ELR (cell line): ENCODE measurements around the gene ANKRD11.
"Not testable (repeated sequence)": the region's sequence is repeated elsewhere in the genome, so short reads cannot be mapped to it uniquely, and the experiment has no call there.

Experiments
- DNase-seq: peaks from one replicate; pipeline ENCODE4 v3.0.0-alpha.2; 2015; ENCODE audit warnings: low read depth

The ANKRD11 gene

DNA sequence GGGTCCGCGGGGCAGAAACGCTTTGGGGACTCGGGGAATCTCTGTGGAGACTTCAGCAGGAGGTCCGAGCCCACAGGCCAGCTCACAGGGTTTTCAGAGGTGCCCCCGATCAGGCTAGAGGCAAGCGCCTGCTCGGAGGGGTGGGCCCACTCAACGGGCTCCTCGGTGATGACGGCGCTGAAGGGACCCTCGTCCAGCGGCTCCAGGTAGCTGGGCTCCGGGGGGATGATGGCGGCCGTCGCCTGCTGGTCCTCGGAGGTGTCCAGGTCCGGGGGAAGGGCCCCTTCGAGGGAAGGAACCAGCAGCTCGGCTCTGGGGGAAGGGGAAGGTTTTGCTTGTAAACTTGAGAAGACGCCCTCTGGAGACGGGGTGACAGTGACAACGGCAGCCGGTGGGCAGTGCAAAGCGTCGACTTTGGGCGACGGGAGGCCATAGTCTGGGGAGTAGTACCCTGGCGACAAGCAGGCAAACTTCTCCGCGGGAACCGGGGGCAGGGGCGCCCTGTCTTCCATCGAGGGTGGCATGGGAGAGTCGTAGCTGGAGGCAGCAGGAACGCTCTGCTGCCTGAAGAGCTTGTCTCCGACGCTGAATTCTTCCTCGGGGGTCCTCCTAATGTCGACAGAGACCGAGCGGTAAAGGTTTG, 209.7 kb downstream of the ANKRD11 start:
- DNase-seq, result no peak

GRCh38 chr16:89279666-89280481, 210.5 kb downstream of the ANKRD11 start:
- DNase-seq, result no peak

DNA sequence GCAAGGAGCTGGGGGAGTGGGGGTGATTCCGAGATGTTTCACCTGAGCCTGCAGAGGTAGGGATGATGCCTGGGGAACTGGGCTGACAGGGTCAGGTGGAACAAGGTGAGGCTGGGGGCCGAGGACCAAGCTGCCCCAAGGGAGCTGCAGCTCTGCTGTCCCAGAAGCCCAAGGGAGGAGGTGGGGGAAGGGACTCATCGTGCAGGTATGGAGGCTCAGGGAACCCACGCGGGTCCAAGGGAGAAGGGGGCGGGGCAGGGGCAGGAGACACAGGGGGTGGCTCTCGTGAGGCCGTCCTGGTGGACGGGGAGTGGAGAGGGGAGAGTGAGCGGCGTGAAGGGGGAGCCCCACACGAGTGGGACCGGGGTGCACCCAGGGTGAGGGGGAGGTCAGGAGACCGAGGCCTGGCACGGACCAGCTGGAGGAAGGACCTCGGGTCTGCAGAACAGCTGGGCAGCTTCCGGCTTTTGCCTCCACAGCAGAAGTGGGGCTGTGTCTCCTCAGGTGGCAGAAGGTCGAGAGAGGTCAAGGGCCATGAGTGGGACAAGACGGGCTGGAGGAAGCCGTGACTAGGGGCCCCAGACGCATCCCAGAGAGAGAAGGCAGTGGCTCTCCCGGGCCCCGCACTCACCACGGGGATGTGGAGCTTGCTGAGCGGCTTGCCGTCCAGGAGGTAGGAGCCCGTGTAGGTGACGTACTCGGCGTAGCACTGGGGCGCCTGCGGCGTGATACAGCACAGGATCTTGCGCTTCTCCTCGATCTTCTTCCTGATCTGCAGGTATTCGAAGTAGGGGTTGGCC, 211.7 kb downstream of the ANKRD11 start:
- no peak for DNase-seq

GRCh38 chr16:89277641-89278341, 212.6 kb downstream of the ANKRD11 start:
- no peak for DNase-seq

- no peak for DNase-seq
These were observed 213.3 kb downstream of the ANKRD11 start for GRCh38 chr16:89277049-89277448.

DNA sequence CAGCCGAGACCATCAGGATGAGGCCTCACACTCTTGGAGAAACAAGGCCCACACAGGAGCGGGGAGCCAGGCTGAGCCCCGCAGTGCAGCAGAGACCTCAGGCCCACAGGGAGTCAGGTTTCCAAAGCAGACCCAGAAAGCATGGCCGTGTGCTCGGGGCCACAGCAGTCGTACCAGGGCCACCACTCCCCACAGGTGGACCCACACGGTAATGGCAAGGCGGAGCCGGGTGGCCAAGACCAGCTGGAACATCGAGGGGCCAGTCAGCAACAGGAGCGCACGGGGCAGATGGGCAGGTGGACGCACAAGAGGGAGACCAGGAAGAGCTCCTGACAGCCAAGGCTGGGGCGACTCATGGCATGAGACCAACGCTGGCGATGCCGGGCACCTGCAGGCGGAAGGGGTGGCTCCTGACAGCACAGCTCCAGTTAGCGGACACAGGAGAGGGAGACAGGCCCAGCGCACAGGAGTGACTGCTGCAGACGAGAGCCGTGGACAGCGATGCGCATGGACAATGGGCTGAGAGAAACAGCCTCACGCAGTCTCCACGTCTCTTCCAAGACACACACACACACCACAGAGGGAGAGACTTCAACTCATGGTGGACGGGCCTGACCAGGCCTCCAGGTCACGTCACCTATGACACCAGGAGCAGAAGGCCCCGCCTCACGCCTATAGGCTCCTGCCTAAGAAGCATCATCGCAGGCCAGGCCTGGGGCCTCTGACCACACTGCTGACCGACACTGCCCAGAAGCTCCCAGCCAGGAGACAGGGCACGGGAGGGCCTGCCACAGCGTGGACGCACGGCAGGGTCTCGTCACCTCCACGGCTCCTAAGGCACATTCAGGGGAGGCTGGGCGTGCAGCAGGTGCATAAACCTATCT, 214.3 kb downstream of the ANKRD11 start:
- DNase-seq, result no peak

- DNase-seq, result no peak
These were observed 215.1 kb downstream of the ANKRD11 start for GRCh38 chr16:89275284-89275584.

DNA sequence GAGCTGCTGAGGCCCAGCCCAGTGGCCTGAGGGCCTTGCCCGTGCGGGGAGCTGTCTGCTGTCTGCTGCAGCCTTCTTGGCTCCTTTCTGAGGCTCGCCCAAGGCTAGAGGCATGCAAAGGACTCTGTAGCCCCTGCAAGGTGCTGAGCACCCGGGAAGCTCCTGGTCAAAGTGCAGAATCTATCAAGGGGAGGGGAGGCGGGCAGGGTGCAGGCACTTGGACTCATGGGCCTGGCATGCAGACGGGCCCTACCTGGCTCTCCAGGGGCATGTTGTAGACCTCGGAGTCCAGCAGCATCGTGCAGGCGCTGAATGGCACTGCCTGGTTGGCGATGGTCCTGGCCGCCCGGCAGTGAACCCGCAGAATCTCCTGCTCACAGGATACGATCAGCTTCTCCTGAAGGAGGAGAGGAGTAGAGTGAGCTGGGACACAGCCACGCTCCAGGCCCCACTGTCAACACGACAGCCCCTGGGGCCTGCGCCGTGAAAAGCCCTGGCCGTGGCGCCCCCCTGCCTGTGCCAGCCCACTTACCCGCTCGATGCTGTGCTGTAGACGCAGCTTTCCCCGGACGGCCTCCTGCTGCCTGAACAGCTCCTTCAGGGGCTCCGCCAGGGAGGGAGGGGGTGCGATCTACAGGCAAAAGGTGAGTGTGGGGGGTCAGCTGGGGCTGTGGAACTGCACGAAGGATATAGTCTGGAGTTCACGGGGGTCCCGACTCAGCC, 215.6 kb downstream of the ANKRD11 start:
- DNase-seq, result no peak

- DNase-seq, result no peak
These were observed 216.5 kb downstream of the ANKRD11 start for GRCh38 chr16:89273741-89274472.

DNA sequence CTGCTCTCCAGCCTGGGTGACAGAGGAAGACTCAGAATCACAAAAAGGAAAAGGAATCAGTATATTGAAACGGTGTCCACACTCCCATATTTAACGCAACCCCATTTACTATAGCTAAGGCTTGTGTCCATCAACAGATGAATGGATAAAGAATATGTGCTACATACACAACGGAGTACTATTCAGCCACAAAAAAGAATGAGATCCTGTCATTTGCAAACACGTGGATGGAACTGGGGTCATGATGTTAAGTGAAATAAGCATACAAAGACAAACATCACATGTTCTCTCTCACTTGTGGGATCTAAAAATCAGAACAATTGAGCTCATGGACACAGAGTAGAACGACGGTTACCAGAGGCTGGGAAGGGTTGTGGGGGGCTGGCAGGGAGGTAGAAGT, 217.7 kb downstream of the ANKRD11 start:
- no peak for DNase-seq

DNA sequence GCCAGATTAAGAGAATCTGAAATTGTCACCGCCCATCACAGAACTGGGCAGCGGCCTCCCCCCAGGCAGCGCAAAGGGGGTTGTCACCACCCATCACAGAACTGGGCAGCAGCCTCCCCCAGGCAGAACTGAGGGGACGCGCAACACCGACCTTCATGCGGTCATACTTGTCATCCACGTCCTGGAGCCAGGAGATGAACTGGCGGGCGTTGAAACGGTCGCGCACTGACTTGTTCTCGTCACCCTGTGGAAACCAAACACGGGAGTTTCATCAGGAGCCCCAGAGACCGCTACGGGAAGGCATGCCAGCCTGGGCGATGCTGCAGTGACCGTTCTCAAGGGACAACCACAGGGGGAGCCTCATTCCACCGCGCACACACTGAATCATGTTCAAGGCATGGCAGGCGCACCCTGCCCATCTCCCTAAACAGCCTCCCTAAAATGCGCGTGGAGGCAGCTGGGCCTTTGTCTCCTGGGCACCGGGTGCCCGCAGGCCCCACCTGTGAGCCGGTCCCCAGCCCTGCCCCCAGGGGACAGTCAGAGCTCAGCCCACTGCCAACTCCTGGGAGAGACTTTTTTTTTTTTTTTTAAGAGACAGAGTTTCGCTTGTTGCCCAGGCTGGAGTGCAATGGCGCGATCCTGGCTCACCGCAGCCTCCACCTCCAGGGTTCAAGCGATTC, 219.6 kb downstream of the ANKRD11 start:
- DNase-seq, result no peak

- peak; percentile 30 for DNase-seq
These were observed 220.3 kb downstream of the ANKRD11 start for GRCh38 chr16:89269805-89270665.

- peak; percentile 66 for DNase-seq
These were observed 221.2 kb downstream of the ANKRD11 start for GRCh38 chr16:89268987-89269735.

DNA sequence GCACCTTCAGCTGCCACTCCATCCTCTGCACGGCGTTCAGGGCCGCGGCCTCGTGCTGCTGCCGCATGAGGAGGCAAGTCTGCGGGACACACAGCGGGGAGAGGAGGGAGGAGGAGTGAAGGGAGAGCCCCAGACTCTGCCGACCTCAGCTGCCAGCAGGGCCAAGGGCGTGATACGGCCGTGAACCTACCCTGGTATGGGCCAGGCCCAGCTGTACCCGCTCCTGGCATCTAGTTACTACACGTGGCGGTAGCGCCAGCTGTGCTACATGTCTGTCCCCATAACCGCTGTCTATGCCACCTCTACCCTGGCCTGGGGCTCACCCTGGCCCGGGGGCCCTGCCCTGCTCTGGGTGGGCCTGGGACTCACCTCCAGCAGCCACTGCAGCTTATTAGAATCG, 221.8 kb downstream of the ANKRD11 start:
- DNase-seq, result no peak

- not testable (repeated sequence) for DNase-seq
These were observed 222.6 kb downstream of the ANKRD11 start for GRCh38 chr16:89267746-89268145.

DNA sequence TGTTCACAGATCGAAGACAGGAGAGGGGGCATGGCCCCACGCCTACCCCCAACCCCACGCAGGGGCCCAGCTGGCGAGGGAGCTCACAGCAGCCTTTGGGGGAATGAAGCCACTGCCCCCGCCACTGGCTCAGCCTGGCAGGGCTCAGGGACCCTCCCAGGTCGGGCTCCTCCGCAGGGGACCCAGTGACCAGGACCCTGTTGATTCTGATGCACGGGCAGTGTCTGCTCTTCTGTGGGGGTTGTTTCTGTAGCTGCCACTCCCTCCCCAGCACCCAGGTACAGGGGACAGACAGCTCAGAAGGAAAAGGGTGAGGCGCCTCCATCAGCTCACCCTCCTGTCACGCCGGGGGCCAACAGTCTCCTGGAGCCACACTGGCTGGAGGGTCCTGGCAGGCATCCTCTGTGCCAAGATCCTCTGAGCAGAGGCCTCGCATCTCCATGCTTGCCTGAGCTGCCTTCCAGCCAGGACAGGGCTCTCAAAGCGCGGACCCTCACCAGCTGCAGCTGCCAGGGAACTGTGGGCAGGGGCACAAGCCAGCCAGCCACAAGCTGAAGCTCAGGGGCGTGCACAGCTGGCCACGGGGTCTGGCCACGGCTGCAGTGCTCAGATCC, 223.7 kb downstream of the ANKRD11 start:
- DNase-seq, result no peak

GRCh38 chr16:89265647-89266046, 224.7 kb downstream of the ANKRD11 start:
- no peak for DNase-seq
